HepG2 (cell line): ENCODE data around the gene CCDC117. TPM values are rescaled to one million over a fixed set of nuclear protein-coding genes. Genes with fewer than 3 reads are reported as not detected.
A peak's percentile ranks its signal among the peaks of the same experiment; 100 is the strongest.

Source experiments
- CEBPB ChIP-seq: IDR thresholded peaks from 2 replicates; pipeline ENCODE4 v1.6.1; 2011; ENCODE audit warnings: low read depth, low read length, improper control_type of control experiment, borderline replicate concordance
- HHEX ChIP-seq: IDR thresholded peaks from 2 replicates; pipeline ENCODE4 v1.6.1; 2016; ENCODE audit warnings: control low read depth
- MED13 ChIP-seq: sonication (generic); formaldehyde crosslinking; IDR thresholded peaks from 2 replicates; pipeline ENCODE4 v1.5.0; 2020; ENCODE audit warnings: missing genetic modification reagents
- POGZ ChIP-seq: sonication (generic); formaldehyde crosslinking; IDR thresholded peaks from 2 replicates; pipeline ENCODE4 v1.4.0; 2020; ENCODE audit warnings: mild to moderate bottlenecking, missing genetic modification reagents
- STAG1 ChIP-seq: sonication (generic); formaldehyde crosslinking; IDR thresholded peaks from 2 replicates; pipeline ENCODE4 v1.4.0; 2020; ENCODE audit warnings: missing genetic modification reagents
- TAF1 ChIP-seq: sonication (generic); formaldehyde crosslinking; IDR thresholded peaks from 2 replicates; pipeline ENCODE4 v1.4.0; 2020; ENCODE audit warnings: missing genetic modification reagents
- ZIK1 ChIP-seq: sonication (generic); formaldehyde crosslinking; IDR thresholded peaks from 2 replicates; pipeline ENCODE4 v1.5.0; 2020; ENCODE audit warnings: mild to moderate bottlenecking, low read depth, missing genetic modification reagents, borderline replicate concordance
- ZNF12 ChIP-seq: sonication (generic); formaldehyde crosslinking; IDR thresholded peaks from 2 replicates; pipeline ENCODE4 v1.5.0; 2020; ENCODE audit warnings: missing genetic modification reagents
- ZSCAN12 ChIP-seq: sonication (generic); formaldehyde crosslinking; IDR thresholded peaks from 2 replicates; pipeline ENCODE4 v1.9.0; 2021; ENCODE audit warnings: mild to moderate bottlenecking, missing genetic modification reagents
- polyA plus RNA-seq, 8 experiments: library from polyadenylated mRNA; depleted of rRNA in 3 of 8; stranded (reverse) in 7 of 8; unstranded in 1 of 8; fragments of >200 nt; fragmentation: Illumina TruSeq in 4 of 8; extraction: Trizol in 4 of 8; gene quantifications; 2 replicates each; pipeline versions ENCODE4 v1.2.1 to v1.2.3, GENCODE V29; 2011 to 2016; ENCODE audit warnings: low read depth in 4 of 8, missing spikeins in 1 of 8, mixed read lengths in 1 of 8; ENCODE audit not compliant: insufficient read depth in 1 of 8
- total RNA-seq, 5 experiments: library from RNA; depleted of rRNA; stranded (reverse); fragments of >200 nt; fragmentation: Illumina TruSeq; extraction: Trizol; gene quantifications; 2 replicates each; pipeline ENCODE4 v1.2.3, GENCODE V29; 2016; ENCODE audit warnings: low read depth in 1 of 5
- TF ChIP-seq, protein P1 (sequence below): IDR thresholded peaks from 2 replicates; pipeline ENCODE4 v1.6.1; 2016; ENCODE audit warnings: missing biosample characterization, missing genetic modification reagents, low read depth
- TF ChIP-seq, protein P2 (sequence below): fragments of 450-650 bp; IDR thresholded peaks from 2 replicates; pipeline ENCODE4 v1.6.1; 2017; ENCODE audit warnings: mild to moderate bottlenecking
- TF ChIP-seq, protein P3 (sequence below): sonication (generic); formaldehyde crosslinking; IDR thresholded peaks from 2 replicates; pipeline ENCODE4 v1.4.0; 2020; ENCODE audit warnings: mild to moderate bottlenecking, missing genetic modification reagents
- TF ChIP-seq, protein P4 (sequence below): sonication (generic); formaldehyde crosslinking; IDR thresholded peaks from 2 replicates; pipeline ENCODE4 v1.5.0; 2020; ENCODE audit warnings: missing genetic modification reagents
- TF ChIP-seq, protein P5 (sequence below): sonication (generic); formaldehyde crosslinking; IDR thresholded peaks from 2 replicates; pipeline ENCODE4 v1.4.0; 2020; ENCODE audit warnings: mild to moderate bottlenecking, missing genetic modification reagents
- TF ChIP-seq, protein P6 (sequence below): IDR thresholded peaks from 2 replicates; pipeline ENCODE4 v1.6.1; 2016; ENCODE audit warnings: low read depth, borderline replicate concordance

Gene CCDC117
- total and polyA plus RNA-seq, 2 of the 13 experiments (the other 11 are each of a cell fraction or from before 2014, with no cell fraction given) = 12.6 to 34.2 TPM

DNA sequence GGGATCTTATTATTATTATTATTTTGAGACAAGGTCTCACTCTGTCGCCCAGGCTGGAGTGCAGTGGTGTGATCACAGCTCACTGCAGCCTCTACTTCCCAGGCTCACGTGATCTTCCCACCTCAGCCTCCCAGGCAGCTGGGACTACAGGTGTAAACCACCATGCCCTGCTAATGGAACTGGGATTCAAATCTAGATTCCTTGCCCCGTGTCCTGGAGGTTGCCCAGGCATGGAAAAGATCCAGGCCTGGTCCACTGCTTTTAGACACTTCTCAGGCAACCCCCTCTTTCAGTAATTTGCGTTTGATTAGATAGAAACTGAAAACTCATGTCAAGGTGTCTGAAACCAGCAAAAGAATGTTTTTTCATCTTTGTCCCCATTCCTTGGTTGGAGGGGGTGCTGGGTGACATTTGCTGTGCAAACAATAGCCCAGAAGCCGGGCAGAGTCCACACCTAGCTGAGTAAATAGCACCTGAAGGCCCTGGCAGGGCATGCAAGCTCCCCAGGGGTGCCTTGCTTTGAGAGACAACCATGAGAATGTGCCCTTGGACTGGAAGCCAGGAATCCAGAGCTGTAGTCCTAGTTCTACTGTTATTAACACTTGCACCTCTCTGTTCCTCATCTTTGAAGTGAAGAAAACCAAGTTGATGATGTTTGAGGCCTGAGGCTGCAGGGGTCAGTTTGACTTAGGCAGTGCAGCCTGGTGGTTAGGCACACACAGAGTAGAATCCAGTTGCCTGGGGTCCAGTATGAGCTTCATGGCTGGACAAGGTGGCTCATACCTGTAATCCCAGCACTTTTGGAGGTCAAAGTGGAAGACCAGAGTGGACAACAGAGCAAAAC lies 47.0 kb downstream of the CCDC117 start (continued):
- TF ChIP-seq TAF1 (CRISPR knock-in tag) (peak; percentile 22; the same call in 1 of the 2 replicates), STAG1 (CRISPR knock-in tag) (peak; percentile 27; the same call in 1 of the 2 replicates), ZNF12 (no peak), ZSCAN12 (CRISPR knock-in tag) (no peak), CEBPB (no peak), POGZ (CRISPR knock-in tag) (peak; percentile 75), MED13 (CRISPR knock-in tag) (no peak), HHEX (CRISPR knock-in tag) (no peak), ZIK1 (CRISPR knock-in tag) (no peak)
- TF ChIP-seq, protein P1, sequence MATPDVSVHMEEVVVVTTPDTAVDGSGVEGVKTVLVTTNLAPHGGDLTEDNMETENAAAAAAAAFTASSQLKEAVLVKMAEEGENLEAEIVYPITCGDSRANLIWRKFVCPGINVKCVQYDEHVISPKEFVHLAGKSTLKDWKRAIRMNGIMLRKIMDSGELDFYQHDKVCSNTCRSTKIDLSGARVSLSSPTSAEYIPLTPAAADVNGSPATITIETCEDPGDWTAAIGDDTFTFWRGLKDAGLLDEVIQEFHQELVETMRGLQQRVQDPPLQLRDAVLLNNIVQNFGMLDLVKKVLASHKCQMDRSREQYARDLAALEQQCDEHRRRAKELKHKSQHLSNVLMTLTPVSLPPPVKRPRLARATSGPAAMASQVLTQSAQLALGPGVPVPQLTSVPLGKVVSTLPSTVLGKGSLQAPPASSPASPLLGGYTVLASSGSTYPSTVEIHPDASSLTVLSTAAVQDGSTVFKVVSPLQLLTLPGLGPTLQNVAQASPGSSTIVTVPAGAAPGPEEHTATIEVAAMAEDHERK (CRISPR knock-in tag) = no peak
- TF ChIP-seq, protein P2, sequence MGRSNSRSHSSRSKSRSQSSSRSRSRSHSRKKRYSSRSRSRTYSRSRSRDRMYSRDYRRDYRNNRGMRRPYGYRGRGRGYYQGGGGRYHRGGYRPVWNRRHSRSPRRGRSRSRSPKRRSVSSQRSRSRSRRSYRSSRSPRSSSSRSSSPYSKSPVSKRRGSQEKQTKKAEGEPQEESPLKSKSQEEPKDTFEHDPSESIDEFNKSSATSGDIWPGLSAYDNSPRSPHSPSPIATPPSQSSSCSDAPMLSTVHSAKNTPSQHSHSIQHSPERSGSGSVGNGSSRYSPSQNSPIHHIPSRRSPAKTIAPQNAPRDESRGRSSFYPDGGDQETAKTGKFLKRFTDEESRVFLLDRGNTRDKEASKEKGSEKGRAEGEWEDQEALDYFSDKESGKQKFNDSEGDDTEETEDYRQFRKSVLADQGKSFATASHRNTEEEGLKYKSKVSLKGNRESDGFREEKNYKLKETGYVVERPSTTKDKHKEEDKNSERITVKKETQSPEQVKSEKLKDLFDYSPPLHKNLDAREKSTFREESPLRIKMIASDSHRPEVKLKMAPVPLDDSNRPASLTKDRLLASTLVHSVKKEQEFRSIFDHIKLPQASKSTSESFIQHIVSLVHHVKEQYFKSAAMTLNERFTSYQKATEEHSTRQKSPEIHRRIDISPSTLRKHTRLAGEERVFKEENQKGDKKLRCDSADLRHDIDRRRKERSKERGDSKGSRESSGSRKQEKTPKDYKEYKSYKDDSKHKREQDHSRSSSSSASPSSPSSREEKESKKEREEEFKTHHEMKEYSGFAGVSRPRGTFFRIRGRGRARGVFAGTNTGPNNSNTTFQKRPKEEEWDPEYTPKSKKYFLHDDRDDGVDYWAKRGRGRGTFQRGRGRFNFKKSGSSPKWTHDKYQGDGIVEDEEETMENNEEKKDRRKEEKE = no peak
- TF ChIP-seq, protein P3, sequence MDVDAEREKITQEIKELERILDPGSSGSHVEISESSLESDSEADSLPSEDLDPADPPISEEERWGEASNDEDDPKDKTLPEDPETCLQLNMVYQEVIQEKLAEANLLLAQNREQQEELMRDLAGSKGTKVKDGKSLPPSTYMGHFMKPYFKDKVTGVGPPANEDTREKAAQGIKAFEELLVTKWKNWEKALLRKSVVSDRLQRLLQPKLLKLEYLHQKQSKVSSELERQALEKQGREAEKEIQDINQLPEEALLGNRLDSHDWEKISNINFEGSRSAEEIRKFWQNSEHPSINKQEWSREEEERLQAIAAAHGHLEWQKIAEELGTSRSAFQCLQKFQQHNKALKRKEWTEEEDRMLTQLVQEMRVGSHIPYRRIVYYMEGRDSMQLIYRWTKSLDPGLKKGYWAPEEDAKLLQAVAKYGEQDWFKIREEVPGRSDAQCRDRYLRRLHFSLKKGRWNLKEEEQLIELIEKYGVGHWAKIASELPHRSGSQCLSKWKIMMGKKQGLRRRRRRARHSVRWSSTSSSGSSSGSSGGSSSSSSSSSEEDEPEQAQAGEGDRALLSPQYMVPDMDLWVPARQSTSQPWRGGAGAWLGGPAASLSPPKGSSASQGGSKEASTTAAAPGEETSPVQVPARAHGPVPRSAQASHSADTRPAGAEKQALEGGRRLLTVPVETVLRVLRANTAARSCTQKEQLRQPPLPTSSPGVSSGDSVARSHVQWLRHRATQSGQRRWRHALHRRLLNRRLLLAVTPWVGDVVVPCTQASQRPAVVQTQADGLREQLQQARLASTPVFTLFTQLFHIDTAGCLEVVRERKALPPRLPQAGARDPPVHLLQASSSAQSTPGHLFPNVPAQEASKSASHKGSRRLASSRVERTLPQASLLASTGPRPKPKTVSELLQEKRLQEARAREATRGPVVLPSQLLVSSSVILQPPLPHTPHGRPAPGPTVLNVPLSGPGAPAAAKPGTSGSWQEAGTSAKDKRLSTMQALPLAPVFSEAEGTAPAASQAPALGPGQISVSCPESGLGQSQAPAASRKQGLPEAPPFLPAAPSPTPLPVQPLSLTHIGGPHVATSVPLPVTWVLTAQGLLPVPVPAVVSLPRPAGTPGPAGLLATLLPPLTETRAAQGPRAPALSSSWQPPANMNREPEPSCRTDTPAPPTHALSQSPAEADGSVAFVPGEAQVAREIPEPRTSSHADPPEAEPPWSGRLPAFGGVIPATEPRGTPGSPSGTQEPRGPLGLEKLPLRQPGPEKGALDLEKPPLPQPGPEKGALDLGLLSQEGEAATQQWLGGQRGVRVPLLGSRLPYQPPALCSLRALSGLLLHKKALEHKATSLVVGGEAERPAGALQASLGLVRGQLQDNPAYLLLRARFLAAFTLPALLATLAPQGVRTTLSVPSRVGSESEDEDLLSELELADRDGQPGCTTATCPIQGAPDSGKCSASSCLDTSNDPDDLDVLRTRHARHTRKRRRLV = peak; percentile 69; the same call in 1 of the 2 replicates
- TF ChIP-seq, protein P4, sequence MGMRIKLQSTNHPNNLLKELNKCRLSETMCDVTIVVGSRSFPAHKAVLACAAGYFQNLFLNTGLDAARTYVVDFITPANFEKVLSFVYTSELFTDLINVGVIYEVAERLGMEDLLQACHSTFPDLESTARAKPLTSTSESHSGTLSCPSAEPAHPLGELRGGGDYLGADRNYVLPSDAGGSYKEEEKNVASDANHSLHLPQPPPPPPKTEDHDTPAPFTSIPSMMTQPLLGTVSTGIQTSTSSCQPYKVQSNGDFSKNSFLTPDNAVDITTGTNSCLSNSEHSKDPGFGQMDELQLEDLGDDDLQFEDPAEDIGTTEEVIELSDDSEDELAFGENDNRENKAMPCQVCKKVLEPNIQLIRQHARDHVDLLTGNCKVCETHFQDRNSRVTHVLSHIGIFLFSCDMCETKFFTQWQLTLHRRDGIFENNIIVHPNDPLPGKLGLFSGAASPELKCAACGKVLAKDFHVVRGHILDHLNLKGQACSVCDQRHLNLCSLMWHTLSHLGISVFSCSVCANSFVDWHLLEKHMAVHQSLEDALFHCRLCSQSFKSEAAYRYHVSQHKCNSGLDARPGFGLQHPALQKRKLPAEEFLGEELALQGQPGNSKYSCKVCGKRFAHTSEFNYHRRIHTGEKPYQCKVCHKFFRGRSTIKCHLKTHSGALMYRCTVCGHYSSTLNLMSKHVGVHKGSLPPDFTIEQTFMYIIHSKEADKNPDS (CRISPR knock-in tag) = peak; percentile 19; the same call in 1 of the 2 replicates
- TF ChIP-seq, protein P5, sequence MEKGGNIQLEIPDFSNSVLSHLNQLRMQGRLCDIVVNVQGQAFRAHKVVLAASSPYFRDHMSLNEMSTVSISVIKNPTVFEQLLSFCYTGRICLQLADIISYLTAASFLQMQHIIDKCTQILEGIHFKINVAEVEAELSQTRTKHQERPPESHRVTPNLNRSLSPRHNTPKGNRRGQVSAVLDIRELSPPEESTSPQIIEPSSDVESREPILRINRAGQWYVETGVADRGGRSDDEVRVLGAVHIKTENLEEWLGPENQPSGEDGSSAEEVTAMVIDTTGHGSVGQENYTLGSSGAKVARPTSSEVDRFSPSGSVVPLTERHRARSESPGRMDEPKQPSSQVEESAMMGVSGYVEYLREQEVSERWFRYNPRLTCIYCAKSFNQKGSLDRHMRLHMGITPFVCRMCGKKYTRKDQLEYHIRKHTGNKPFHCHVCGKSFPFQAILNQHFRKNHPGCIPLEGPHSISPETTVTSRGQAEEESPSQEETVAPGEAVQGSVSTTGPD = peak; percentile 55; the same call in 1 of the 2 replicates
- TF ChIP-seq, protein P6, sequence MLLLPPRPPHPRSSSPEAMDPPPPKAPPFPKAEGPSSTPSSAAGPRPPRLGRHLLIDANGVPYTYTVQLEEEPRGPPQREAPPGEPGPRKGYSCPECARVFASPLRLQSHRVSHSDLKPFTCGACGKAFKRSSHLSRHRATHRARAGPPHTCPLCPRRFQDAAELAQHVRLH (CRISPR knock-in tag) = no peak
